ENCODE results near the gene BABAM1. TPM values are rescaled to one million over a fixed set of nuclear protein-coding genes. Genes with fewer than 3 reads are reported as not detected.
"Not testable (repeated sequence)": the region's sequence is repeated elsewhere in the genome, so short reads cannot be mapped to it uniquely, and the experiment has no call there.

BABAM1 gene
- total RNA-seq, 1 donor from 2014 or later = 85.5 TPM

DNA sequence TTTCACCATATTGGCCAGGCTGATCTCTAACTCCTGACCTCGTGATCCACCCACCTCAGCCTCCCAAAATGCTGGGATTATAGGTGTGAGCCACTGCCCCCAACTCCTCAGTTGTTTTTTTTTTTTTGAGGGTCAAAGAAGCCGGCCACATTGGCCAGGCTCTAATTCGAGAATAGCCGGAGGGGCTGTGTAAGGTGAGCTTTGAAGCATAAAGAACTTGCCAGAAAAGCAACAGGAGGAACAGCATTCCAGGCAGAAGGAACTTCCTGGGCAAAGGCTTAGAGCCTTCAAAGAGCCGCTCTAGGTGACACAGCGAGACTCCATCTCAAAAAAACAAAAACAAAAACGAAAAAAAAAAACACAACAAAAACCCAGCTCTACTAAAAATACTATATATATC is 1.2 kb upstream of the BABAM1 start:
- Histone ChIP-seq H3K4me1 (peaks cover 5 to 6% of the 10 kb centered on the region in 2 donors), H3K27ac (no peak overlapping the region), H3K27me3 (no peaks in the 10 kb centered on the region), H3K9me3 (no peaks in the 10 kb centered on the region), H3K36me3 (peaks cover 11 to 23% of the 10 kb centered on the region in 2 donors), H3K4me3 (no peak overlapping the region)
- intact Hi-C loops (cut with DNase I) = loop anchor here (2.0 to 10.0 kb wide), 2 partner anchors 39 to 199 kb away; partner anchors contain the start of genes MRPL34 and NXNL1
- DNase-seq (ENCODE audit: low spot score in 2 of 2) = no peak
- TF ChIP-seq, protein P1, sequence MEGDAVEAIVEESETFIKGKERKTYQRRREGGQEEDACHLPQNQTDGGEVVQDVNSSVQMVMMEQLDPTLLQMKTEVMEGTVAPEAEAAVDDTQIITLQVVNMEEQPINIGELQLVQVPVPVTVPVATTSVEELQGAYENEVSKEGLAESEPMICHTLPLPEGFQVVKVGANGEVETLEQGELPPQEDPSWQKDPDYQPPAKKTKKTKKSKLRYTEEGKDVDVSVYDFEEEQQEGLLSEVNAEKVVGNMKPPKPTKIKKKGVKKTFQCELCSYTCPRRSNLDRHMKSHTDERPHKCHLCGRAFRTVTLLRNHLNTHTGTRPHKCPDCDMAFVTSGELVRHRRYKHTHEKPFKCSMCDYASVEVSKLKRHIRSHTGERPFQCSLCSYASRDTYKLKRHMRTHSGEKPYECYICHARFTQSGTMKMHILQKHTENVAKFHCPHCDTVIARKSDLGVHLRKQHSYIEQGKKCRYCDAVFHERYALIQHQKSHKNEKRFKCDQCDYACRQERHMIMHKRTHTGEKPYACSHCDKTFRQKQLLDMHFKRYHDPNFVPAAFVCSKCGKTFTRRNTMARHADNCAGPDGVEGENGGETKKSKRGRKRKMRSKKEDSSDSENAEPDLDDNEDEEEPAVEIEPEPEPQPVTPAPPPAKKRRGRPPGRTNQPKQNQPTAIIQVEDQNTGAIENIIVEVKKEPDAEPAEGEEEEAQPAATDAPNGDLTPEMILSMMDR (IDR thresholded peaks at IDR 0.05) = no peak

DNA sequence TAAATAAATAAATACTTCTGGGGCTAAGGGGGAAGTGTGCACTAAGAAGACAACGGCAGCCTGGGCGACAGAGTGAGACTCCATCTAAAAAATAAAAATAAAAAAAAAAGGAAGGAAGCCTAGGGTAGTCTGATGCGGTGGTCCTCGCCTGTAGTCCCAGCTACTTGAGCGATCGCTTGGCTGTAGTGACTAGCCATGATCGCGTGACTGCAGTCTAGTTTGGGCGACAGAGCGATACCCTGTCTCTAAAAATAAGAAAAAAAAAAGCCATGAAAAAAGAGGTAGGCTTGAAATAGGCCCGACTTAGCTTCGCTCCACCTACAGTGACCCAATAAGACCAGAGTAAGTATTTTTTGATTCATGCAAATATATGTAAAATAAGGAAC is 661 bp upstream of the BABAM1 start:
- Histone ChIP-seq H3K4me1 (peaks cover 5 to 6% of the 10 kb centered on the region in 2 donors), H3K27me3 (no peaks in the 10 kb centered on the region), H3K27ac (no peak overlapping the region), H3K9me3 (no peaks in the 10 kb centered on the region), H3K36me3 (peaks cover 15 to 28% of the 10 kb centered on the region in 2 donors), H3K4me3 (peak overlapping the region in 1 of 2 donors; percentile 7)
- intact Hi-C loops (cut with DNase I) = loop anchor here (2.0 to 10.0 kb wide), 2 partner anchors 38 to 198 kb away; partner anchors contain the start of genes MRPL34 and NXNL1
- TF ChIP-seq, protein P1 (IDR thresholded peaks at IDR 0.05) = no peak
- no peak for DNase-seq (ENCODE audit: low spot score in 2 of 2)

DNA sequence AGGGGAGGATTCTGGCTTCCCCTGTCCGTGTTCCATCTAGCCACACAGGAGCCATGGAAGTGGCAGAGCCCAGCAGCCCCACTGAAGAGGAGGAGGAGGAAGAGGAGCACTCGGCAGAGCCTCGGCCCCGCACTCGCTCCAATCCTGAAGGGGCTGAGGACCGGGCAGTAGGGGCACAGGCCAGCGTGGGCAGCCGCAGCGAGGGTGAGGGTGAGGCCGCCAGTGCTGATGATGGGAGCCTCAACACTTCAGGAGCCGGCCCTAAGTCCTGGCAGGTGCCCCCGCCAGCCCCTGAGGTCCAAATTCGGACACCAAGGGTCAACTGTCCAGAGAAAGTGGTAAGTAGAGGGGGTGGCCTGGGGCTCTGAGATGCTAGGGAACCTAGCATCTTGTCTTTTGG is 1.5 kb downstream of the BABAM1 start:
- no peaks in the 10 kb centered on the region for H3K9me3 ChIP-seq
- peaks cover 35 to 45% of the 10 kb centered on the region in 2 donors for H3K36me3 ChIP-seq
- intact Hi-C loops (cut with DNase I) = loop anchor here (10.0 kb wide), 1 partner anchor 196 kb away; the partner anchor contains the start of gene NXNL1
- TF ChIP-seq, protein P1 (IDR thresholded peaks at IDR 0.05) = no peak
- H3K27ac ChIP-seq = no peak overlapping the region
- no peak overlapping the region for H3K4me3 ChIP-seq
- DNase-seq (ENCODE audit: low spot score in 2 of 2) = no peak
- peaks cover 5 to 6% of the 10 kb centered on the region in 2 donors for H3K4me1 ChIP-seq
- H3K27me3 ChIP-seq = no peaks in the 10 kb centered on the region

DNA sequence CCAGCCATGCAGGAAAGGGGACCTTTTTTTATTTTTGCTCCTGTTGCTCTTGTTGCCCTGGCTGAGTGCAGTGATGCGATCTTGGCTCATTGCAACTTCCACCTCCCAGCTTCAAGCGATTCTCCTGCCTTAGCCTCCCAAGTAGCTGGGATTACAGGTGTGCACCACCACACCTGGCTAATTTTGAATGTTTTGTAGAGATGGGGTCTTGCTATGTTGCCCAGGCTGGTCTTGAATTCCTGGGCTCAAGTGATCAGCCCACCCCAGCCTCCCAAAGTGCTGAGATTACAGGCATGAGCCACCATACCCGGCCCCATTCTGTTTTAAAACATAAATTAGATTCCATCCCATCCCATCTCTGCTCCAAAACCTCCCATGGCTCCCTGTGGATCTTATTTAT is 7.6 kb downstream of the BABAM1 start:
- H3K9me3 ChIP-seq; intact Hi-C loops (cut with DNase I); H3K4me1 ChIP-seq; H3K4me3 ChIP-seq; H3K27me3 ChIP-seq; H3K27ac ChIP-seq; DNase-seq (ENCODE audit: low spot score in 2 of 2): not testable (repeated sequence)
- peaks cover 69 to 88% of the 10 kb centered on the region in 2 donors for H3K36me3 ChIP-seq

DNA sequence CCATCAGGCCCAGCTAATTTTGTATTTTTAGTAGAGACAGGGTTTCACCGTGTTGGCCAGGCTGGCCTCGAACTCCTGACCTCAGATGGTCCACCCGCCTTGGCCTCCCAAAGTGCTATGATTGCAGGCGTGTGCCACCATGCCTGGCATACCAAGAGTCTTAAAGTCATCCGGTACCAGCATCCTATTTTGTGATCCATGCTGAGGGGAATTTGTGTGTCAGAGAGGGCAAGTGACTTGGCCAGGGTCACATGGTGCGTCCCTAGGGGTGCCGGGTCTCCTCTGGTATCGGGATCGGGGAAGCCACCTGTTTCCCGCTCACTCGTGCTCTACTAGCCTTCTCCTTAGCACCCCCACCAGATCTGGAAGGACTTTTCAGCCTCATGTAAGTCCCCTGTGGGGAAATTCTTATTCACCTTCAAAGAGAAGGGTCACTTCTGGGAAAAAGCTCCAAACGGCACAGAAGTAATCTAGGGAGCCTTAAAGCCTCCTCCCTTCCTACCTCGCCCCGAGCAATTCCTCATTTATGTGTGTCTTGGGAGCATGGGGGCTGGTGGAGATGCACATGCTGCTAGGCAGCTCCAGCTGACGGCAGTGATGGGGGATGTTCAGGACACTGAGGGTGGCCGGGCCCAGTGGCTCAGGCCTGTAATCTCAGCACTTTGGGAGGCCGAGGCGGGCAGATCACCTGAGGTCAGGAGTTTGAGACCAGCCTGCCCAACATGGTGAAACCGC is 8.4 kb downstream of the BABAM1 start:
- TF ChIP-seq, protein P1 (IDR thresholded peaks at IDR 0.05) = no peak
- H3K4me1 ChIP-seq = no peaks in the 10 kb centered on the region
- no peaks in the 10 kb centered on the region for H3K9me3 ChIP-seq
- intact Hi-C loops (cut with DNase I) = no loop called here
- H3K27ac ChIP-seq = no peak overlapping the region
- H3K27me3 ChIP-seq = no peaks in the 10 kb centered on the region
- H3K4me3 ChIP-seq = no peak overlapping the region
- no peak for DNase-seq (ENCODE audit: low spot score in 2 of 2)
- peaks cover 64 to 82% of the 10 kb centered on the region in 2 donors for H3K36me3 ChIP-seq

DNA sequence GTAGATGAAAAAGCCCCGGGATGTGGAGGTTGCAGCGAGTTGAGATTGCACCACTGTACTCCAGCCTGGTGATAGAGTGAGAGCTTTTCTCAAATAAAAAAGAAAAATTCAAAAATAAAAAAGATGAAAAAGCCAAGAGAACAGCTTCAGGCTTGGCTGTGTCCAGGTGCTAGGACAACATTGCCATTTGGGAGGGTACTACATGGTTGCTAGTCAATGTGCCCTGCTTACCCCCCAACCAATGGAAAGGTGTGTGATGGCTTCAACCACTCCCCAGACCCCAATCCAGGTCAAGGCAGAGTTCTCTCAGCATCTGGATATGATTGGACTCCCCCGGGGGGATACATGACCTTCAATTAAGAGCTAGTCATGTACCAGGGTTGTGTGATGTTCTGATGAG is 12.2 kb downstream of the BABAM1 start:
- Histone ChIP-seq H3K27me3 (peaks cover 8% of the 10 kb centered on the region), H3K4me1 (peaks cover 7 to 11% of the 10 kb centered on the region in 2 donors), H3K4me3 (no peak overlapping the region), H3K9me3 (no peaks in the 10 kb centered on the region), H3K27ac (no peak overlapping the region), H3K36me3 (peaks cover 30 to 49% of the 10 kb centered on the region in 2 donors)
- TF ChIP-seq, protein P1 (IDR thresholded peaks at IDR 0.05) = no peak
- DNase-seq (ENCODE audit: low spot score in 2 of 2) = no peak
- intact Hi-C loops (cut with DNase I) = no loop called here
